HFF-Myc (cell line): ENCODE data around the gene ADAMTS17.

Source experiments
- DNase-seq: peaks from one replicate; pipeline ENCODE4 v3.0.0-alpha.2; 2011; ENCODE audit warnings: low read depth; ENCODE audit errors: extremely low read depth
- H3K4me3 ChIP-seq: replicated peaks from 2 replicates; pipeline ENCODE4 v1.5.1; 2011; ENCODE audit warnings: low read depth, mild to moderate bottlenecking, control low read depth, low read length
- CTCF ChIP-seq: IDR thresholded peaks from 2 replicates; pipeline ENCODE4 v1.5.1; 2012; ENCODE audit warnings: mild to moderate bottlenecking, low read depth, low read length, control low read depth; ENCODE audit errors: missing control alignments

ADAMTS17 gene

GRCh38 chr15:100256970-100257650 lies 84.7 kb downstream of the ADAMTS17 start:
- DNase-seq: no peak
- no peak for TF ChIP-seq CTCF
- no peak overlapping the region for H3K4me3 ChIP-seq

- no peak for TF ChIP-seq CTCF
- no peak for DNase-seq
- H3K4me3 ChIP-seq: no peak overlapping the region
These were observed 85.4 kb downstream of the ADAMTS17 start for GRCh38 chr15:100256101-100256969.

- TF ChIP-seq CTCF: no peak
- H3K4me3 ChIP-seq: no peak overlapping the region
- no peak for DNase-seq
These were observed 86.1 kb downstream of the ADAMTS17 start for GRCh38 chr15:100255644-100256043.

GRCh38 chr15:100254691-100255090 lies 87.1 kb downstream of the ADAMTS17 start:
- TF ChIP-seq CTCF: no peak
- H3K4me3 ChIP-seq: no peak overlapping the region
- no peak for DNase-seq

- TF ChIP-seq CTCF: no peak
- DNase-seq: no peak
- no peak overlapping the region for H3K4me3 ChIP-seq
These were observed 87.5 kb downstream of the ADAMTS17 start for GRCh38 chr15:100254285-100254684.

- H3K4me3 ChIP-seq: no peak overlapping the region
- TF ChIP-seq CTCF: no peak
- DNase-seq: no peak
These were observed 88.1 kb downstream of the ADAMTS17 start for GRCh38 chr15:100253640-100254039.
